H9 (cell line): ENCODE results near the gene PHF21B. TPM values are rescaled to one million over a fixed set of nuclear protein-coding genes. Genes with fewer than 3 reads are reported as not detected.
"Not testable (repeated sequence)": the region's sequence is repeated elsewhere in the genome, so short reads cannot be mapped to it uniquely, and the experiment has no call there.

Experiments used
- DNase-seq: peaks from one replicate; pipeline ENCODE4 v3.0.0-alpha.2; 2017
- H2AFZ ChIP-seq: one replicate; pipeline ENCODE4 v1.6.1; 2013; ENCODE audit warnings: mild to moderate bottlenecking, low read length, control low read depth, moderate library complexity
- H2AK5ac ChIP-seq: 2 replicates; pipeline ENCODE4 v1.6.1; 2013; ENCODE audit warnings: low read length, control low read depth, mixed read lengths; ENCODE audit not compliant: insufficient read length
- H2BK120ac ChIP-seq: one replicate; pipeline ENCODE4 v1.6.1; 2013; ENCODE audit warnings: low read depth, mild to moderate bottlenecking, low read length, control low read depth, inconsistent platforms; ENCODE audit not compliant: poor library complexity, severe bottlenecking
- H2BK12ac ChIP-seq: 2 replicates; pipeline ENCODE4 v1.6.1; 2013; ENCODE audit warnings: low read length, control low read depth, mixed read lengths, low read depth; ENCODE audit not compliant: insufficient read length
- H2BK15ac ChIP-seq: 2 replicates; pipeline ENCODE4 v1.6.1; 2013; ENCODE audit warnings: low read depth, low read length, control low read depth
- H2BK20ac ChIP-seq: one replicate; pipeline ENCODE4 v1.6.1; 2013; ENCODE audit warnings: low read depth, mild to moderate bottlenecking, low read length, control low read depth, inconsistent platforms; ENCODE audit not compliant: poor library complexity, severe bottlenecking
- H2BK5ac ChIP-seq: 2 replicates; pipeline ENCODE4 v1.6.1; 2013; ENCODE audit warnings: low read length, control low read depth, mixed read lengths; ENCODE audit not compliant: insufficient read length
- H3K14ac ChIP-seq: 2 replicates; pipeline ENCODE4 v1.6.1; 2013; ENCODE audit warnings: low read length, control low read depth; ENCODE audit not compliant: insufficient read depth
- H3K18ac ChIP-seq: 2 replicates; pipeline ENCODE4 v1.6.1; 2013; ENCODE audit warnings: low read depth, mild to moderate bottlenecking, mixed read lengths, low read length, control low read depth; ENCODE audit not compliant: insufficient read length
- H3K23ac ChIP-seq: 2 replicates; pipeline ENCODE4 v1.6.1; 2013; ENCODE audit warnings: low read length, control low read depth, mixed read lengths, low read depth; ENCODE audit not compliant: insufficient read length
- H3K23me2 ChIP-seq: 2 replicates; pipeline ENCODE4 v1.6.1; 2013; ENCODE audit warnings: low read depth, mild to moderate bottlenecking, mixed read lengths, low read length, control low read depth; ENCODE audit not compliant: insufficient read length, poor library complexity, severe bottlenecking
- H3K27ac ChIP-seq: 2 replicates; pipeline ENCODE4 v1.5.1; 2013; ENCODE audit warnings: low read length, control low read depth, mixed read lengths, low read depth; ENCODE audit not compliant: insufficient read length
- H3K27me3 ChIP-seq: 2 replicates; pipeline ENCODE4 v1.6.1; 2013; ENCODE audit warnings: low read length, control low read depth, inconsistent platforms; ENCODE audit not compliant: insufficient read depth
- H3K4ac ChIP-seq: 2 replicates; pipeline ENCODE4 v1.6.1; 2013; ENCODE audit warnings: low read depth, mild to moderate bottlenecking, control low read depth, inconsistent platforms, low read length, moderate library complexity
- H3K4me1 ChIP-seq: 2 replicates; pipeline ENCODE4 v1.6.1; 2013; ENCODE audit warnings: low read length, control low read depth, inconsistent platforms; ENCODE audit not compliant: insufficient read depth
- H3K4me2 ChIP-seq: 2 replicates; pipeline ENCODE4 v1.6.1; 2013; ENCODE audit warnings: low read length, control low read depth, mixed read lengths; ENCODE audit not compliant: insufficient read length, insufficient read depth
- H3K56ac ChIP-seq: 2 replicates; pipeline ENCODE4 v1.6.1; 2013; ENCODE audit warnings: low read depth, mild to moderate bottlenecking, mixed read lengths, low read length, control low read depth; ENCODE audit not compliant: insufficient read length
- H3K79me1 ChIP-seq: 2 replicates; pipeline ENCODE4 v1.6.1; 2013; ENCODE audit warnings: low read depth, mild to moderate bottlenecking, moderate library complexity, low read length, control low read depth, inconsistent platforms; ENCODE audit not compliant: insufficient read depth, poor library complexity, severe bottlenecking
- H3K79me2 ChIP-seq: 2 replicates; pipeline ENCODE4 v1.6.1; 2013; ENCODE audit warnings: low read length, control low read depth, inconsistent platforms; ENCODE audit not compliant: insufficient read depth
- H3K9ac ChIP-seq: 2 replicates; pipeline ENCODE4 v1.6.1; 2013; ENCODE audit warnings: low read length, control low read depth, mixed read lengths; ENCODE audit not compliant: insufficient read length; ENCODE audit errors: extremely low read depth
- H3K9me3 ChIP-seq: one replicate; pipeline ENCODE4 v1.6.1; 2013; ENCODE audit warnings: low read depth, low read length, inconsistent platforms; ENCODE audit not compliant: control insufficient read depth
- H3T11ph ChIP-seq: one replicate; pipeline ENCODE4 v1.6.1; 2013; ENCODE audit warnings: mild to moderate bottlenecking, low read length, control low read depth, inconsistent platforms
- H4K20me1 ChIP-seq: one replicate; pipeline ENCODE4 v1.6.1; 2013; ENCODE audit not compliant: control insufficient read depth, insufficient read length, insufficient read depth
- H4K5ac ChIP-seq: 2 replicates; pipeline ENCODE4 v1.6.1; 2013; ENCODE audit warnings: low read depth, mild to moderate bottlenecking, mixed read lengths, low read length, control low read depth; ENCODE audit not compliant: insufficient read length
- H4K8ac ChIP-seq: replicated peaks from 2 replicates; pipeline ENCODE4 v1.6.1; 2013; ENCODE audit warnings: low read length, control low read depth, mixed read lengths, low read depth; ENCODE audit not compliant: insufficient read length
- H4K91ac ChIP-seq: 2 replicates; pipeline ENCODE4 v1.6.1; 2013; ENCODE audit warnings: low read depth, mild to moderate bottlenecking, moderate library complexity, mixed read lengths, low read length, control low read depth; ENCODE audit not compliant: insufficient read length
- H3K27ac Mint-ChIP-seq, 3 experiments: 2 replicates in 2 of 3; 3 replicates in 1 of 3; pipeline ENCODE4 v1.8.0; 2020 to 2021; ENCODE audit warnings: mixed read lengths in 3 of 3, mild to moderate bottlenecking in 1 of 3, moderate library complexity in 1 of 3
- H3K27me3 Mint-ChIP-seq: 2 replicates; pipeline ENCODE4 v1.8.0; 2021; ENCODE audit warnings: low read depth, mild to moderate bottlenecking, moderate library complexity, mixed read lengths
- H3K36me3 Mint-ChIP-seq, 3 experiments: 2 replicates in 2 of 3; 3 replicates in 1 of 3; pipeline ENCODE4 v1.8.0; 2020 to 2021; ENCODE audit warnings: low read depth in 3 of 3, mixed read lengths in 3 of 3; ENCODE audit not compliant: insufficient read depth in 1 of 3
- H3K4me1 Mint-ChIP-seq, 2 experiments: 2 replicates each; pipeline ENCODE4 v1.8.0; 2020; ENCODE audit warnings: mixed read lengths in 2 of 2
- H3K4me3 Mint-ChIP-seq, 2 experiments: 2 replicates in 1 of 2; 3 replicates in 1 of 2; pipeline ENCODE4 v1.8.0; 2020 to 2021; ENCODE audit warnings: mild to moderate bottlenecking in 2 of 2, mixed read lengths in 2 of 2, moderate library complexity in 1 of 2
- H3K9me3 Mint-ChIP-seq, 2 experiments: 2 replicates in 1 of 2; 3 replicates in 1 of 2; pipeline ENCODE4 v1.8.0; 2020; ENCODE audit warnings: mild to moderate bottlenecking in 2 of 2, mixed read lengths in 2 of 2, moderate library complexity in 1 of 2
- CTCF ChIP-seq: fragments of 200-600 bp; sonication (generic); conservative IDR thresholded peaks from 3 replicates; pipeline ENCODE4 v1.8.0; 2021; ENCODE audit warnings: antibody characterized with exemption, mild to moderate bottlenecking
- WGBS: extraction: QIAGEN DNeasy Blood & Tissue Kit; methylation state at CpG from one replicate; pipeline ENCODE4 v1.1.7; 2013; ENCODE audit warnings: missing lambda C conversion rate, low lambda C conversion rate, mixed read lengths; ENCODE audit not compliant: insufficient read length; ENCODE audit errors: extremely low coverage; 5-methylcytosine and 5-hydroxymethylcytosine counted together
- total RNA-seq: library from RNA; stranded (reverse); gene quantifications from 2 replicates; pipeline ENCODE4 v1.2.1, GENCODE V29; 2021

PHF21B gene
- total RNA-seq, 1 experiment from 2014 or later = 60.3 TPM

GRCh38 chr22:45053094-45053493 lies 43.3 kb upstream of the PHF21B start:
- H3K9me3 ChIP-seq = no peaks in the 10 kb centered on the region
- H3T11ph ChIP-seq = no peak overlapping the region
- Mint-ChIP-seq H3K4me3 (peak overlapping the region; percentile 22 to 35; a peak in 2 of 5 replicates), H3K4me1 (peaks cover 63 to 66% of the 10 kb centered on the region in 2 experiments), H3K27ac (peak overlapping the region; percentile 53 to 94 (median 92); a peak in 6 of 7 replicates), H3K36me3 (no peaks in the 10 kb centered on the region; a peak in 2 of 7 replicates), H3K27me3 (peaks cover 57% of the 10 kb centered on the region), H3K9me3 (peaks cover 0 to 3% of the 10 kb centered on the region in 2 experiments; a peak in 2 of 5 replicates)
- no peaks in the 10 kb centered on the region for H3K79me2 ChIP-seq
- H2BK5ac ChIP-seq = no peak overlapping the region
- no peak overlapping the region for H3K18ac ChIP-seq
- peaks cover 8% of the 10 kb centered on the region; the same call in 1 of the 2 replicates for H3K4me1 ChIP-seq
- no peaks in the 10 kb centered on the region; the same call in 1 of the 2 replicates for H3K27me3 ChIP-seq
- H3K14ac ChIP-seq = no peak overlapping the region
- no peak overlapping the region for H2AFZ ChIP-seq
- no peaks in the 10 kb centered on the region for H3K79me1 ChIP-seq
- no peak overlapping the region for H2BK20ac ChIP-seq
- DNase-seq = no peak
- H2AK5ac ChIP-seq = no peak overlapping the region
- no peak overlapping the region for H3K56ac ChIP-seq
- H3K4me2 ChIP-seq = no peak overlapping the region
- no peak overlapping the region for H2BK12ac ChIP-seq
- H3K4ac ChIP-seq = no peak overlapping the region
- H4K8ac ChIP-seq = no peak overlapping the region
- no peak overlapping the region for H2BK120ac ChIP-seq
- no peak overlapping the region for H3K9ac ChIP-seq
- H3K27ac ChIP-seq = no peak overlapping the region
- no peak overlapping the region for H4K5ac ChIP-seq
- H3K23ac ChIP-seq = no peak overlapping the region
- WGBS = no CpG with 5 or more reads among the region's 1 CpG
- H2BK15ac ChIP-seq = no peak overlapping the region
- no peaks in the 10 kb centered on the region for H3K23me2 ChIP-seq
- H4K91ac ChIP-seq = no peak overlapping the region
- no peak for TF ChIP-seq CTCF
- H4K20me1 ChIP-seq = no peaks in the 10 kb centered on the region

DNA sequence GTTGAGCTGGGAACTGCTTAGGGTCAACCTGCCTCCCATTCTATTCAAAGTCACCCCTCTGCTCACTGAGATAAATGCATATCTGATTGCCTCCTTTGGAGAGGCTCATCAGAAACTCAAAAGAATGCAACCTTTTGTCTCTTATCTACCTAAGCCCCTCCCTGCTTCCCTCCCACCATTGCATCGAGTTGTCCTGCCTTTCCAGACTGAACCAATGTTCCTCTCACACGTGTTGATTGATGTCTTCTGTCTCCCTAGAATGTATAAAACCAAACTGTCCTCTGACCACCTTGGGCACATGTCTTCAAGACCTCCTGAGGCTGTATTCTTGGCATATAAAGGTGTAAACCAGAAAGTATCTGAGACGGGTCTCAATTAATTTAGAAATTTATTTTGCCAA lies 42.9 kb upstream of the PHF21B start:
- peak; percentile 60 for DNase-seq

More for the DNA sequence above, 42.9 kb upstream of the PHF21B start:
- Mint-ChIP-seq H3K27me3 (peaks cover 57% of the 10 kb centered on the region), H3K27ac (peak overlapping the region; percentile 83 to 94 (median 92); a peak in 6 of 7 replicates), H3K4me1 (peaks cover 61 to 64% of the 10 kb centered on the region in 2 experiments), H3K4me3 (peak overlapping the region; percentile 13 to 22; a peak in 2 of 5 replicates)
- not testable (repeated sequence) for H3K79me2 ChIP-seq, H3K36me3 Mint-ChIP-seq, H3K9me3 Mint-ChIP-seq, H2BK20ac ChIP-seq, H4K20me1 ChIP-seq, H3K79me1 ChIP-seq, H3K23ac ChIP-seq, H2BK120ac ChIP-seq, H4K8ac ChIP-seq, H3K27me3 ChIP-seq, H2AK5ac ChIP-seq, H3K18ac ChIP-seq, H2BK15ac ChIP-seq, H2BK5ac ChIP-seq, H3K14ac ChIP-seq, H3T11ph ChIP-seq, H3K9me3 ChIP-seq, H2BK12ac ChIP-seq, H4K5ac ChIP-seq, H4K91ac ChIP-seq, H3K23me2 ChIP-seq, H2AFZ ChIP-seq, H3K56ac ChIP-seq, H3K27ac ChIP-seq, H3K4me2 ChIP-seq, H3K4me1 ChIP-seq, H3K4ac ChIP-seq, H3K9ac ChIP-seq
- no CpG with 5 or more reads among the region's 3 CpGs for WGBS
